HEK293 (cell line): ENCODE data around the gene MITF.

Experiments used
- CTCF ChIA-PET: fragments of 350-600 bp; formaldehyde crosslinking; extraction: SDS; loops from one replicate; lab custom pipeline; 2021; ENCODE audit warnings: antibody characterized with exemption; lab: Yijun Ruan, JAX
- POLR2A ChIA-PET: fragments of 300-600 bp; formaldehyde crosslinking; extraction: SDS; loops from one replicate; lab custom pipeline; 2020; ENCODE audit warnings: antibody characterized with exemption, inconsistent platforms; lab: Yijun Ruan, JAX
- H3K27ac ChIP-seq: fragments of 200-500 bp; sonication (Bioruptor generic); 2 replicates; pipeline ENCODE4 v1.5.1; 2014; ENCODE audit warnings: low read depth, low read length, control low read depth, inconsistent platforms; ENCODE audit errors: extremely low read depth
- H3K36me3 ChIP-seq, 2 experiments: fragments of 200-500 bp in 1 of 2; sonication (Bioruptor generic) in 1 of 2; 1 replicate in 1 of 2; 2 replicates in 1 of 2; pipeline ENCODE4 v1.5.1; 2014 to 2017; ENCODE audit warnings: inconsistent platforms in 2 of 2, low read length in 2 of 2; ENCODE audit not compliant: control insufficient read depth in 2 of 2, insufficient read depth in 1 of 2
- H3K4me1 ChIP-seq: fragments of 200-500 bp; sonication (Bioruptor generic); 2 replicates; pipeline ENCODE4 v1.5.1; 2014; ENCODE audit warnings: mild to moderate bottlenecking, low read length, inconsistent platforms; ENCODE audit not compliant: control insufficient read depth, insufficient read depth
- H3K4me3 ChIP-seq: 2 replicates; pipeline ENCODE4 v1.5.1; 2011; ENCODE audit warnings: low read depth, mild to moderate bottlenecking, control low read depth, low read length, moderate library complexity
- H3K9me3 ChIP-seq: fragments of 200-500 bp; sonication (Bioruptor generic); 2 replicates; pipeline ENCODE4 v1.5.1; 2014; ENCODE audit warnings: low read depth, low read length, inconsistent platforms; ENCODE audit not compliant: control insufficient read depth, insufficient read depth
- EGR2 ChIP-seq: fragments of 450-650 bp; formaldehyde crosslinking; IDR thresholded peaks from 2 replicates; pipeline ENCODE4 v1.5.1; 2016; ENCODE audit warnings: low read depth, missing biosample characterization, missing genetic modification characterization
- GLIS2 ChIP-seq: fragments of 450-650 bp; formaldehyde crosslinking; IDR thresholded peaks from 2 replicates; pipeline ENCODE4 v1.5.1; 2016; ENCODE audit warnings: missing biosample characterization, missing genetic modification characterization
- SALL2 ChIP-seq: fragments of 450-650 bp; formaldehyde crosslinking; IDR thresholded peaks from 2 replicates; pipeline ENCODE4 v1.5.0; 2017; ENCODE audit warnings: missing biosample characterization, mild to moderate bottlenecking, missing genetic modification characterization, borderline replicate concordance
- WT1 ChIP-seq: fragments of 450-650 bp; formaldehyde crosslinking; IDR thresholded peaks from 2 replicates; pipeline ENCODE4 v1.5.1; 2016; ENCODE audit warnings: missing biosample characterization, missing genetic modification characterization
- ZFP41 ChIP-seq: fragments of 450-650 bp; formaldehyde crosslinking; IDR thresholded peaks from 2 replicates; pipeline ENCODE4 v1.5.1; 2016; ENCODE audit warnings: missing biosample characterization, missing genetic modification characterization, borderline replicate concordance
- ZFP69B ChIP-seq: fragments of 450-650 bp; formaldehyde crosslinking; IDR thresholded peaks from 2 replicates; pipeline ENCODE4 v1.5.1; 2016; ENCODE audit warnings: missing biosample characterization, missing genetic modification characterization
- ZNF114 ChIP-seq: fragments of 450-650 bp; formaldehyde crosslinking; IDR thresholded peaks from 2 replicates; pipeline ENCODE4 v1.5.0; 2017; ENCODE audit warnings: missing biosample characterization, missing genetic modification characterization
- ZNF155 ChIP-seq: fragments of 450-650 bp; formaldehyde crosslinking; IDR thresholded peaks from 2 replicates; pipeline ENCODE4 v1.5.1; 2016; ENCODE audit warnings: missing biosample characterization, missing genetic modification characterization
- ZNF19 ChIP-seq: fragments of 450-650 bp; formaldehyde crosslinking; IDR thresholded peaks from 2 replicates; pipeline ENCODE4; 2016; ENCODE audit warnings: missing biosample characterization, missing genetic modification characterization, low read depth
- ZNF2 ChIP-seq: fragments of 450-650 bp; formaldehyde crosslinking; IDR thresholded peaks from 2 replicates; pipeline ENCODE4 v1.5.1; 2016; ENCODE audit warnings: missing biosample characterization, missing genetic modification characterization
- ZNF266 ChIP-seq: fragments of 450-650 bp; formaldehyde crosslinking; IDR thresholded peaks from 2 replicates; pipeline ENCODE4 v1.5.1; 2016; ENCODE audit warnings: missing biosample characterization, missing genetic modification characterization, low read depth
- ZNF350 ChIP-seq: fragments of 450-650 bp; formaldehyde crosslinking; IDR thresholded peaks from 2 replicates; pipeline ENCODE4 v1.5.0; 2017; ENCODE audit warnings: missing biosample characterization, mild to moderate bottlenecking, missing genetic modification characterization
- ZNF701 ChIP-seq: fragments of 450-650 bp; formaldehyde crosslinking; IDR thresholded peaks from 2 replicates; pipeline ENCODE4 v1.5.1; 2016; ENCODE audit warnings: missing biosample characterization, missing genetic modification characterization
- ZNF791 ChIP-seq: fragments of 450-650 bp; formaldehyde crosslinking; IDR thresholded peaks from 2 replicates; pipeline ENCODE4 v1.5.1; 2016; ENCODE audit warnings: missing biosample characterization, missing genetic modification characterization
- ZSCAN30 ChIP-seq: fragments of 450-650 bp; IDR thresholded peaks from 2 replicates; pipeline ENCODE4 v1.5.1; 2018; ENCODE audit warnings: missing biosample characterization, mild to moderate bottlenecking, missing genetic modification characterization, moderate library complexity
- TF ChIP-seq, protein P1 (sequence below): fragments of 450-650 bp; formaldehyde crosslinking; IDR thresholded peaks from 2 replicates; pipeline ENCODE4 v1.5.1; 2016; ENCODE audit warnings: missing biosample characterization, missing genetic modification characterization, low read depth
- TF ChIP-seq, protein P2 (sequence below): fragments of 450-650 bp; formaldehyde crosslinking; IDR thresholded peaks from 2 replicates; pipeline ENCODE4 v1.5.1; 2016; ENCODE audit warnings: missing biosample characterization, missing genetic modification characterization, borderline replicate concordance
- TF ChIP-seq, protein P3 (sequence below): fragments of 450-650 bp; formaldehyde crosslinking; IDR thresholded peaks from 2 replicates; pipeline ENCODE4 v1.5.1; 2017; ENCODE audit warnings: missing biosample characterization, mild to moderate bottlenecking, missing genetic modification characterization, moderate library complexity
- TF ChIP-seq, protein P4 (sequence below): fragments of 450-650 bp; formaldehyde crosslinking; IDR thresholded peaks from 2 replicates; pipeline ENCODE4 v1.5.1; 2016; ENCODE audit warnings: missing biosample characterization, missing genetic modification characterization

MITF gene

DNA sequence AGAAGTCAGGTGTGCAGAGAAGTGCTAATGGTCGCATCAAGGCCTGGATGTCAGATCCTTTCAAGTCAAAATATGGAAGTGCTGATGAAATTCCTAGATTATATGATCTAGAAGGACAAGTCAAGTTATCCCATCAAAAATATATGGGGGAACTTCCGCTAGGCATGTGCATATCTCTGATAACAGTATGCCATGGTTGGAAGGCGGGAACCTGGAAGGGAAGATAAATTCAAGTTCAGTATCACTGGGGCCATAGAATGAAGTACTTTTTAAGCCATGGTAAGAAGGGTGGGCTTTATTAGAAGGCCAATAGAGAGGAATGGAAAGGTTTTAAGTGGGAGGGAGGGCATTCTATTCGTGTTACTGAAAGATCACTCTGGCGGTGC lies 38.3 kb downstream of the MITF start:
- H3K27ac ChIP-seq = no peak overlapping the region
- no peaks in the 10 kb centered on the region for H3K9me3 ChIP-seq
- ChIA-PET CTCF (no interaction called here), POLR2A (no interaction called here)
- TF ChIP-seq ZNF19 (tag by site-specific recombination) (no peak), ZFP69B (no peak), ZNF350 (no peak), EGR2 (tag by site-specific recombination) (no peak), ZSCAN30 (tag by site-specific recombination) (no peak), ZNF2 (tag by site-specific recombination) (no peak), ZNF114 (tag by site-specific recombination) (no peak), GLIS2 (tag by site-specific recombination) (no peak), SALL2 (no peak), ZNF155 (no peak), WT1 (tag by site-specific recombination) (no peak), ZNF701 (tag by site-specific recombination) (no peak), ZFP41 (tag by site-specific recombination) (no peak), ZNF791 (tag by site-specific recombination) (no peak), ZNF266 (no peak)
- TF ChIP-seq, protein P1, sequence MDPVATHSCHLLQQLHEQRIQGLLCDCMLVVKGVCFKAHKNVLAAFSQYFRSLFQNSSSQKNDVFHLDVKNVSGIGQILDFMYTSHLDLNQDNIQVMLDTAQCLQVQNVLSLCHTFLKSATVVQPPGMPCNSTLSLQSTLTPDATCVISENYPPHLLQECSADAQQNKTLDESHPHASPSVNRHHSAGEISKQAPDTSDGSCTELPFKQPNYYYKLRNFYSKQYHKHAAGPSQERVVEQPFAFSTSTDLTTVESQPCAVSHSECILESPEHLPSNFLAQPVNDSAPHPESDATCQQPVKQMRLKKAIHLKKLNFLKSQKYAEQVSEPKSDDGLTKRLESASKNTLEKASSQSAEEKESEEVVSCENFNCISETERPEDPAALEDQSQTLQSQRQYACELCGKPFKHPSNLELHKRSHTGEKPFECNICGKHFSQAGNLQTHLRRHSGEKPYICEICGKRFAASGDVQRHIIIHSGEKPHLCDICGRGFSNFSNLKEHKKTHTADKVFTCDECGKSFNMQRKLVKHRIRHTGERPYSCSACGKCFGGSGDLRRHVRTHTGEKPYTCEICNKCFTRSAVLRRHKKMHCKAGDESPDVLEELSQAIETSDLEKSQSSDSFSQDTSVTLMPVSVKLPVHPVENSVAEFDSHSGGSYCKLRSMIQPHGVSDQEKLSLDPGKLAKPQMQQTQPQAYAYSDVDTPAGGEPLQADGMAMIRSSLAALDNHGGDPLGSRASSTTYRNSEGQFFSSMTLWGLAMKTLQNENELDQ (tag by site-specific recombination) = no peak
- TF ChIP-seq, protein P2, sequence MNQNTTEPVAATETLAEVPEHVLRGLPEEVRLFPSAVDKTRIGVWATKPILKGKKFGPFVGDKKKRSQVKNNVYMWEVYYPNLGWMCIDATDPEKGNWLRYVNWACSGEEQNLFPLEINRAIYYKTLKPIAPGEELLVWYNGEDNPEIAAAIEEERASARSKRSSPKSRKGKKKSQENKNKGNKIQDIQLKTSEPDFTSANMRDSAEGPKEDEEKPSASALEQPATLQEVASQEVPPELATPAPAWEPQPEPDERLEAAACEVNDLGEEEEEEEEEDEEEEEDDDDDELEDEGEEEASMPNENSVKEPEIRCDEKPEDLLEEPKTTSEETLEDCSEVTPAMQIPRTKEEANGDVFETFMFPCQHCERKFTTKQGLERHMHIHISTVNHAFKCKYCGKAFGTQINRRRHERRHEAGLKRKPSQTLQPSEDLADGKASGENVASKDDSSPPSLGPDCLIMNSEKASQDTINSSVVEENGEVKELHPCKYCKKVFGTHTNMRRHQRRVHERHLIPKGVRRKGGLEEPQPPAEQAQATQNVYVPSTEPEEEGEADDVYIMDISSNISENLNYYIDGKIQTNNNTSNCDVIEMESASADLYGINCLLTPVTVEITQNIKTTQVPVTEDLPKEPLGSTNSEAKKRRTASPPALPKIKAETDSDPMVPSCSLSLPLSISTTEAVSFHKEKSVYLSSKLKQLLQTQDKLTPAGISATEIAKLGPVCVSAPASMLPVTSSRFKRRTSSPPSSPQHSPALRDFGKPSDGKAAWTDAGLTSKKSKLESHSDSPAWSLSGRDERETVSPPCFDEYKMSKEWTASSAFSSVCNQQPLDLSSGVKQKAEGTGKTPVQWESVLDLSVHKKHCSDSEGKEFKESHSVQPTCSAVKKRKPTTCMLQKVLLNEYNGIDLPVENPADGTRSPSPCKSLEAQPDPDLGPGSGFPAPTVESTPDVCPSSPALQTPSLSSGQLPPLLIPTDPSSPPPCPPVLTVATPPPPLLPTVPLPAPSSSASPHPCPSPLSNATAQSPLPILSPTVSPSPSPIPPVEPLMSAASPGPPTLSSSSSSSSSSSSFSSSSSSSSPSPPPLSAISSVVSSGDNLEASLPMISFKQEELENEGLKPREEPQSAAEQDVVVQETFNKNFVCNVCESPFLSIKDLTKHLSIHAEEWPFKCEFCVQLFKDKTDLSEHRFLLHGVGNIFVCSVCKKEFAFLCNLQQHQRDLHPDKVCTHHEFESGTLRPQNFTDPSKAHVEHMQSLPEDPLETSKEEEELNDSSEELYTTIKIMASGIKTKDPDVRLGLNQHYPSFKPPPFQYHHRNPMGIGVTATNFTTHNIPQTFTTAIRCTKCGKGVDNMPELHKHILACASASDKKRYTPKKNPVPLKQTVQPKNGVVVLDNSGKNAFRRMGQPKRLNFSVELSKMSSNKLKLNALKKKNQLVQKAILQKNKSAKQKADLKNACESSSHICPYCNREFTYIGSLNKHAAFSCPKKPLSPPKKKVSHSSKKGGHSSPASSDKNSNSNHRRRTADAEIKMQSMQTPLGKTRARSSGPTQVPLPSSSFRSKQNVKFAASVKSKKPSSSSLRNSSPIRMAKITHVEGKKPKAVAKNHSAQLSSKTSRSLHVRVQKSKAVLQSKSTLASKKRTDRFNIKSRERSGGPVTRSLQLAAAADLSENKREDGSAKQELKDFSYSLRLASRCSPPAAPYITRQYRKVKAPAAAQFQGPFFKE (tag by site-specific recombination) = no peak
- TF ChIP-seq, protein P3, sequence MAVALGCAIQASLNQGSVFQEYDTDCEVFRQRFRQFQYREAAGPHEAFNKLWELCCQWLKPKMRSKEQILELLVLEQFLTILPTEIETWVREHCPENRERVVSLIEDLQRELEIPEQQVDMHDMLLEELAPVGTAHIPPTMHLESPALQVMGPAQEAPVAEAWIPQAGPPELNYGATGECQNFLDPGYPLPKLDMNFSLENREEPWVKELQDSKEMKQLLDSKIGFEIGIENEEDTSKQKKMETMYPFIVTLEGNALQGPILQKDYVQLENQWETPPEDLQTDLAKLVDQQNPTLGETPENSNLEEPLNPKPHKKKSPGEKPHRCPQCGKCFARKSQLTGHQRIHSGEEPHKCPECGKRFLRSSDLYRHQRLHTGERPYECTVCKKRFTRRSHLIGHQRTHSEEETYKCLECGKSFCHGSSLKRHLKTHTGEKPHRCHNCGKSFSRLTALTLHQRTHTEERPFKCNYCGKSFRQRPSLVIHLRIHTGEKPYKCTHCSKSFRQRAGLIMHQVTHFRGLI (tag by site-specific recombination) = no peak
- TF ChIP-seq, protein P4, sequence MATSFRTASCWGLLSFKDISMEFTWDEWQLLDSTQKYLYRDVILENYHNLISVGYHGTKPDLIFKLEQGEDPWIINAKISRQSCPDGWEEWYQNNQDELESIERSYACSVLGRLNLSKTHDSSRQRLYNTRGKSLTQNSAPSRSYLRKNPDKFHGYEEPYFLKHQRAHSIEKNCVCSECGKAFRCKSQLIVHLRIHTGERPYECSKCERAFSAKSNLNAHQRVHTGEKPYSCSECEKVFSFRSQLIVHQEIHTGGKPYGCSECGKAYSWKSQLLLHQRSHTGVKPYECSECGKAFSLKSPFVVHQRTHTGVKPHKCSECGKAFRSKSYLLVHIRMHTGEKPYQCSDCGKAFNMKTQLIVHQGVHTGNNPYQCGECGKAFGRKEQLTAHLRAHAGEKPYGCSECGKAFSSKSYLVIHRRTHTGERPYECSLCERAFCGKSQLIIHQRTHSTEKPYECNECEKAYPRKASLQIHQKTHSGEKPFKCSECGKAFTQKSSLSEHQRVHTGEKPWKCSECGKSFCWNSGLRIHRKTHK (tag by site-specific recombination) = no peak
- H3K4me1 ChIP-seq = no peaks in the 10 kb centered on the region
- no peak overlapping the region for H3K4me3 ChIP-seq
- no peaks in the 10 kb centered on the region for H3K36me3 ChIP-seq
